Activated naive CD4-positive, alpha-beta T cell treated with anti-CD3 and anti-CD28 coated beads, Interleukin-2, amount 10 ng/mL, durations not matched to agents 7 days and 5 days (primary cell): Measurements from ENCODE around the gene CSDE1.
"Not testable (repeated sequence)": the region's sequence is repeated elsewhere in the genome, so short reads cannot be mapped to it uniquely, and the experiment has no call there.

Experiments
- CTCF ChIA-PET: fragments of 350-600 bp; sonication (Branson Sonifier 250); formaldehyde crosslinking; loops from one replicate; lab custom pipeline; 2021; ENCODE audit warnings: antibody characterized with exemption; lab: Charles Lee
- DNase-seq: peaks from one replicate; pipeline ENCODE4 v3.0.0-alpha.2; 2020
- H3K27ac Mint-ChIP-seq: one replicate; pipeline ENCODE4 v1.8.0; 2021; ENCODE audit warnings: mild to moderate bottlenecking, moderate library complexity, mixed read lengths
- H3K27me3 Mint-ChIP-seq: one replicate; pipeline ENCODE4 v1.8.0; 2021; ENCODE audit warnings: mild to moderate bottlenecking, mixed read lengths
- H3K36me3 Mint-ChIP-seq: one replicate; pipeline ENCODE4 v1.8.0; 2021; ENCODE audit warnings: mixed read lengths
- H3K4me1 Mint-ChIP-seq: one replicate; pipeline ENCODE4 v1.8.0; 2021; ENCODE audit warnings: mixed read lengths
- H3K4me3 Mint-ChIP-seq: one replicate; pipeline ENCODE4 v1.8.0; 2021; ENCODE audit warnings: mild to moderate bottlenecking, moderate library complexity, mixed read lengths
- H3K9me3 Mint-ChIP-seq: one replicate; pipeline ENCODE4 v1.8.0; 2021; ENCODE audit warnings: mixed read lengths

Gene CSDE1

DNA sequence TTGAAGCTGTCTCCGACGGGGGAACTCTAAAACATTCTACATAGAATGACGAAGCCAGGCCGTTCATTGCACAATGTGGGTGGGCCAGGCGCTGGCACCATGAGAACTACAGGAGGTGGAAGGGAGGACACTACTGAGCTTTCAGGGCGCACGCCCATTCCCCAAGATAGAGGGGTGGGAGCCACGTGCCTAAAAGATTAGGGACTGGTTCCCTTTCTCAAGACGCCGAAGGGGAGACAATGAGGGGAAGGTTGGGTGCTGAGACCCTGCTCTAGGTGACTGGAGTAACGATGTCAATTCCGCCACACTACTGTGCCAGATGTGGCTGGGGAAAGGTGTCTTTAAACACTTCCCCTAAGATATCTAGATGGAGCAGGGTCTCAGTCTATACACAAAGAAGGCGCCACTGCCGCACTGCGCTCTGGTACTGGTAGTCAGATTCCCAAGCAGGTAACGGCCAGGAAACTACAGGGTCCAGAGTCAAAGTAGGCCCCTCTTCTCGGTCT lies 782 bp downstream of the CSDE1 start:
- Mint-ChIP-seq H3K27me3 (no peaks in the 10 kb centered on the region), H3K9me3 (peaks cover 3% of the 10 kb centered on the region), H3K4me1 (peaks cover 59% of the 10 kb centered on the region), H3K4me3 (peak overlapping the region; percentile 100), H3K27ac (peak overlapping the region; percentile 100), H3K36me3 (peaks cover 29% of the 10 kb centered on the region)
- CTCF ChIA-PET: interaction anchor here (0.5 to 1.0 kb wide), 2 partner anchors 19 to 425 kb away, joined by 3 read pairs; no protein-coding TSS in a partner anchor
- DNase-seq: no peak

DNA sequence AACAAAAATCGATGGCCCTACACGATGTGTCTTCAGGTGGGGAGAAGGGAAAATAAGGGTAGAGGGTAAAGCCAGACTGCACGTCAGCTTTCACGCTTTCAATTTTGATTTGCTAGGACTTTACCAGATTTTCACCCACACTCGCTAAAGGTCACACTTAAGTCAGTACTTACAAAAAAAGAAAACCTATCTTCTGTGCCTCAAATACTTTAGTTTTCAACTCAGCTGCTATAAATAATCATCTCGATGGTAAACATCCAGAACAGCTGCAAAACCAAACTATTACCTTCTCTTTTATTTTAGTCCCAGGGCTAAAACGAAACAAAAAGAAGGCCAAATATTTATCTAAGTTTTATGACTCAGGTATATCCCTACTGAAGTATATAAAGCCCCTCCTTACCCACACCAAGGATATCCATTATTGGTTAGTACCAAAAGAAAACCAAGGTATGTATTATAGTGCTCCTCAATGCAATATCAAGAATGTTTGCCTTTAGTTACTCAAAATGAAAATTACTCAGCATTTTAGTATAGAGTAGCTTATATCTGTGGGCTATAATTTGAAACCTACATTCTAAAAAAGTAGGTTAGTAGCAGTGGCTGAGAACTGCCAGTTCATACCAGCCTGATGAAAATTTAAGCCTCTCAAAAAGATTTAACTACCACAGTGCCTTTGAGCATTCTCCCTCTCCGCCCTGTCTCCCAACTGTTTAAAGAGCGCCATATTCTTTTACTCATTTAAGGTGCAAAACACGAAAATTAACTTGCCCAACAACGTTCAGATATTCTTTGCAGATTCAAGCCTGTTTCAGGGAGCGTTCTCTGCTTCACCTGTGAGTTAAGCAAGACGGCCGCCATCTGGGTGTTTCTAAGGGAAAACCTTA lies 1.5 kb downstream of the CSDE1 start:
- Mint-ChIP-seq H3K36me3 (peaks cover 29% of the 10 kb centered on the region), H3K4me3 (peak overlapping the region; percentile 100), H3K9me3 (peaks cover 3% of the 10 kb centered on the region), H3K4me1 (peaks cover 66% of the 10 kb centered on the region), H3K27me3 (no peaks in the 10 kb centered on the region), H3K27ac (peak overlapping the region; percentile 100)
- DNase-seq: no peak
- CTCF ChIA-PET: interaction anchor here (0.6 to 1.1 kb wide), 3 partner anchors 9 to 1678 kb away, joined by 3 read pairs; no protein-coding TSS in a partner anchor

DNA sequence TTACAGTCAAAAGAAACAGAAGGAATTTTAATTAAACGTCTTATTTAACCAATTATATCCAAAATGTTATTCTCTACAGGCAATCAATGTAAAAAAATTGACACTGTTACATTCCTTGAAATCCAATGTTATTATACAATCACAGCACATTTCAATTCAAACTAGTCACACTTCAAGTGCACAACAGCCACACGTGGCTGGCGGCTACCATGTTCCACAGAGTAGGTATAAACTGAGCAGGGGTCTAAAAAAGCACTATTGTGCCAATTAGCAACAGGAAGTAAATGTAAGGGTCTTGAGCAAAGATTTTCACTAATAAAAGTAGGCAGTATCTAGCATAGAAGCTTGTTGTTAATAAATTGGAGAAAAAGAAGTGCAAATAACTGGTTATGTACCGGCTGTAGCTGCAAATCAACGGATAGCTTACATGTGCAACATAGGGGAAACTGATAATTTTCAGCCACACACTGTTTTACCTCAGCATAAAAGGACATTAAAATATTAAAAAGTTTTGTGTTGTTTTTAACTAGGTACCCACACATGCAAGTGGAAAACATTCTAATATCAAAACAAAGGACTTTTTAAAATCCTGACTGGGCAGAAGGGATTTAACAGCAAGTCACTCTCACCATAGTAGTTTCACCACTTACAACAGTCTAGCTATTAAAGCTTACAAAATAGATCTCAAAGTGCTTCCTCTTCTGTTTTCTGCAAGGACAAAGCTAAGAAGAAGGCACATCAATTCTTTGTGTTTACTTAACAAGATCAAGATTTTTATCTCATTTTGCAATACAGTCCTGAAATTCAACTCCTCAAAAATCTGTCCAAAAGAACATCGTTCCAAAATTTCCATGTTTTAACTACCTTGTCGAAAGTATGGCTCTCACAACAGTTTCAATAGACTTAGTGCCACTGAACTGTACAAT lies 2.5 kb downstream of the CSDE1 start:
- Mint-ChIP-seq H3K36me3 (peaks cover 32% of the 10 kb centered on the region), H3K27me3 (no peaks in the 10 kb centered on the region), H3K4me3 (peak overlapping the region; percentile 100), H3K9me3 (peaks cover 3% of the 10 kb centered on the region), H3K27ac (peak overlapping the region; percentile 100), H3K4me1 (peaks cover 76% of the 10 kb centered on the region)
- CTCF ChIA-PET: interaction anchor here (0.6 to 1.1 kb wide), 2 partner anchors 8 to 997 kb away, joined by 3 read pairs; no protein-coding TSS in a partner anchor
- DNase-seq: no peak

DNA sequence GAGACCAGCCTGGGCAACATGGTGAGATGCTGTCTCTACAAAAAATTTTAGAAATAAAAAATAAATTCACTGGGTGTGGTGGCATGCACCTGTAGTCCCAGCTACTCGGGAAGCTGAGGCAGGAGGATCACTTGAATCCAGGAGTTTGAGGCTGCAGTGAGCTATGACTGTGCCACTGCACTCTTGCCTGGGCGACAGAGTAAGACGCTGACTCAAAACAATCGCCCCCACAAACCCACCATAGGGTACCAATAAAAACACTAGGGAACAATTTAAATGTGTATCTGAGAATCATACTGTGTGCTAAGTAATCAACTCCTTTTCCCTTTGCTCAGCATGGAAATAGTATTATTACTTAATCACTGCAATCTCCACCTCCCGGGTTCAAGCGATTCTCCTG lies 4.1 kb downstream of the CSDE1 start:
- H3K9me3 Mint-ChIP-seq, DNase-seq, CTCF ChIA-PET, H3K27me3 Mint-ChIP-seq, H3K27ac Mint-ChIP-seq: not testable (repeated sequence)
- H3K36me3 Mint-ChIP-seq: peaks cover 45% of the 10 kb centered on the region
- H3K4me3 Mint-ChIP-seq: peak overlapping the region; percentile 100
- H3K4me1 Mint-ChIP-seq: peaks cover 85% of the 10 kb centered on the region

DNA sequence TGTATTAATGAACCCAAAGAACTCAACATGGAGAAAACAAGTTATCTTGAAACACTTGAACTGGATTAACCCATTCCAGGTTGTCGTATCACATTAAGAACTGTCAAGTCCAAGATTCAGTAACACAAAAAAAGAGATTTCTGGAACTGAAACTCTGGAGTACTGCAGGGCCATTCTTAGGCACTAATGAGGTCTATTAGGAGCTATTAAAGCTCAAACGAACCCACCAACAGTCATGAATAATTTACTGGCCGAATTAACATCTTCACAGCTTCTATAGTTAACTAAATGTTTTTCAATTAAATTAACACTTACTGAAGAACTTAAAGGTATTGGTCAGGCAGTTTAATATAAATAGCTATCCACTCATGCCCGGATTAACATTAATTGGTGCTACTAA lies 4.6 kb downstream of the CSDE1 start:
- Mint-ChIP-seq H3K27me3 (no peaks in the 10 kb centered on the region), H3K4me3 (no peak overlapping the region), H3K27ac (no peak overlapping the region), H3K4me1 (peaks cover 85% of the 10 kb centered on the region), H3K36me3 (peaks cover 51% of the 10 kb centered on the region), H3K9me3 (no peaks in the 10 kb centered on the region)
- CTCF ChIA-PET: no interaction called here
- DNase-seq: no peak

DNA sequence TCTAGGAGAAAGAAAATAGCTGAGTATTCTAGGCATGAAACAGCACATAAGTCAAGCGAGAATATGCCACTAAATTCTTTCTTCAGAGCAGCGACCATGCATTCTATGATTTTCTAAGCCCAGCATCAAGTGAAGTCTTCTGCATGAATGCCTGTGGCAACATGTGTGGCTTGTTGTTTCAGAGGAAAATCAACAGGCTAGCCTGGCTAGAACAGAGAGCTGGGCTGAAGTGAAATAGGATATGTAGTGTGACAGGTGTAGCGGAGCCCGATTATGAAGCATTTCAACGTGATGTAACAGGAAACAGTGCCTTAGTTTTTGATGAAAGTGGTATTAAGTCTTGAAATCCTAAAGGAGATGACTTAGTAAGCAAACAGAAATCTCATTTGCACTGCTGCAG lies 7.0 kb downstream of the CSDE1 start:
- Mint-ChIP-seq H3K36me3 (peaks cover 50% of the 10 kb centered on the region), H3K27me3 (no peaks in the 10 kb centered on the region), H3K4me1 (peaks cover 82% of the 10 kb centered on the region), H3K9me3 (no peaks in the 10 kb centered on the region), H3K4me3 (no peak overlapping the region), H3K27ac (no peak overlapping the region)
- DNase-seq: no peak
- CTCF ChIA-PET: no interaction called here

DNA sequence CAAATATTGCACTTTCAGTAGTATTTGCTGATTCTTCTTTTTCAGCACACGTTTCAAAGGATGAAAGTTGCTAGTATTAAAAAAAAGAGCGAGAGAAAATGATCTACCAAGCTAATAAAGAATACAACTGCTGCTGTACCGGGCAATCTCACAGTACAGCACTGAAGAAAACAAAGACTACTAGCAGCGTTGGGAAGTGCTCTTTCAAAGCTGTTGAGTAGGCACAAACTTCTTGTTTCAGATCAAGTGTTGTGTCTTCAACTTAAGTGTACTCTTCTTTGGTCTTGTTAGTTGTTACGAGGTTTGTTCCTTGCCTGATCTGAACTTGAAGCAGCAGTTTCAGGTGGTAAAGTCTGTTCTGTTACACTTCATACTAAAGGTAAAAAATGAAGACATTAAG lies 7.9 kb downstream of the CSDE1 start:
- no peaks in the 10 kb centered on the region for H3K27me3 Mint-ChIP-seq
- H3K27ac Mint-ChIP-seq: no peak overlapping the region
- no peak for DNase-seq
- peaks cover 49% of the 10 kb centered on the region for H3K36me3 Mint-ChIP-seq
- CTCF ChIA-PET: no interaction called here
- no peak overlapping the region for H3K4me3 Mint-ChIP-seq
- H3K9me3 Mint-ChIP-seq: no peaks in the 10 kb centered on the region
- peaks cover 77% of the 10 kb centered on the region for H3K4me1 Mint-ChIP-seq

DNA sequence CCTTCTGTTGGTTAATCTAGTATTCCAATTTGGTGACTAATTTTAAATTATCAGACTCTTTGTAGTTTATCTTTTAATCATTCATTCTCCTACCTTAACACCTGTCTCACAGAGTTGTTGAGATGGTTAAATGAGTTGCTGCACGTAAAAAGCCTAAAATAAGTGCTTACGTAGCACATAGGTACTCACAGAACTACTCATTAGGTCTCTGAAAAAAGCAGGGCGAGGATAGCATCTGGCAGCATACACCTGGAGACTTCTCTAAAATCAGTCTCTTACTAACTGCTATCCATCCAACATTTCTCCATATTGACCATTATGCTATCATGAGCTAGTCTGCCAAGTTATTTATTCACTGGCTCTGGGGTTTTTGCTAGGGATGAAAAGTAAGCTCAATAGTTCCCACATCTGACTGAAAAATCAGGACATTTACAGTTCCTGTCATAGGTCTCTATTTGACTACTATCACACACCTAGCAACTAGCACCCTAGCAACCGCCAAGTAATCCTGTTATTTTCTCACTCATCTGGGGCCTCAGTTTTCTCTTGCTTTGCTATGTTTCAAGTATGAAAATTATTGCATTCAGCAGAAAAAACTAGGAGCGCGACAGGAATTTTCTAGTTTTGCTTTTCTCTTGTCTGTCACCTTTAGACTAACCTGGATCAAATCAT lies 11.2 kb downstream of the CSDE1 start:
- H3K9me3 Mint-ChIP-seq: no peaks in the 10 kb centered on the region
- H3K36me3 Mint-ChIP-seq: peaks cover 57% of the 10 kb centered on the region
- CTCF ChIA-PET: interaction anchor here (0.7 kb wide), 1 partner anchor 9 kb away, joined by 3 read pairs; no protein-coding TSS in a partner anchor
- peak overlapping the region; percentile 19 for H3K27ac Mint-ChIP-seq
- H3K4me1 Mint-ChIP-seq: peaks cover 51% of the 10 kb centered on the region
- H3K27me3 Mint-ChIP-seq: no peaks in the 10 kb centered on the region
- no peak for DNase-seq
- no peak overlapping the region for H3K4me3 Mint-ChIP-seq

DNA sequence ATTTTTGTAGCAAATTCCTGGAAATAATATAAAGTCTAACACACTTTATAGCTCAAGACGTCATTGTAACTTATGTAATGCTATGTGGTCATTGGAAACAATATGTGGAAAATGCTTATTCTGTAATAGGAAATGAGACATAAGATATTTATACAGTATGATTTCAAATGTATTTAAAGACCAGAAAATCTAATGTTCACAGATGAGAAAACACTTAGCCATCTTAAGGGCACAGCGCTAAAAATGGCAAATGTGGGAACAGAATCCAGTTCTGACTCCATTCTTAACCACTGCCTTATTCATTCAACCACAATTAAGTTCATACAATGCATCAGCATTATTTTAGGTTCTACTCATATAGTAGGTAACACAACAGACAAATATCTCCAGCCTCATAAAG lies 12.5 kb downstream of the CSDE1 start:
- Mint-ChIP-seq H3K4me1 (peaks cover 42% of the 10 kb centered on the region), H3K27ac (no peak overlapping the region)

DNA sequence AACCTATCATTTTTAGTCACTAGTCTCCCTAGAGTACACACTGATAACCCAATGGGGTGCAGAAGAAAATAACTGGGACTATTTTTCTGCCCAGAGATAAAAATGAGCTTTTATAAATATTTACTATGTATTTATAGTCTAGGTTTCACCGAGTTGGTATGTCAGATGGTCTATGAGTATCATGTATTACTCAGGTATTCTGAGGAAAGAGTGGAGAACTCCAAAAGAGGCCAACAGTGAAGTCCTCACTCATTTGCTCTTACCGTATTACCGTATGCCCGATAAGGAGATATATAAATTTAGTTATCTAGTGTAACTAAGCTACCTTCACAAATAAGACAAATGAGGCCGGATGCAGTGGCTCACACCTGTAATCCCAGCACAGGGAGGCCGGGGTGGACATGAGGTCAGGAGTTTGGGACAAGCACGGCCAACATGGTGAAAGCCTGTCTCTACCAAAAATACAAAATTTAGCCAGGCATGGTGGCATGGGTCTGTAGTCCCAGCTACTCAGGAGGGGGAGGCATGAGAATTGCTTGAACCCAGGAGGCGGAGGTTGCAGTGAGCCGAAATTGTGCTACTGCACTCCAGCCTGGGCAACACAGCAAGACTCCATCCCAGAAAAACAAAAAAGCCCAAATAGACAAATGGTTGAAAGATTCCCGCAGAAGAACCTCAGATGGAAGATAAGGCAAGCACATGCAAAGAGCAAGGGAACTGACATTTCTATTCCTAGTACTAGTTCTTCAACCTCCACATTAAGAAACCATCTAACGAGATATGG lies 15.6 kb downstream of the CSDE1 start:
- no peaks in the 10 kb centered on the region for H3K9me3 Mint-ChIP-seq
- CTCF ChIA-PET: no interaction called here
- no peaks in the 10 kb centered on the region for H3K27me3 Mint-ChIP-seq
- peaks cover 23% of the 10 kb centered on the region for H3K4me1 Mint-ChIP-seq
- no peak overlapping the region for H3K4me3 Mint-ChIP-seq
- DNase-seq: no peak
- peaks cover 54% of the 10 kb centered on the region for H3K36me3 Mint-ChIP-seq
- no peak overlapping the region for H3K27ac Mint-ChIP-seq

More for the DNA sequence above, 12.5 kb downstream of the CSDE1 start:
- CTCF ChIA-PET: no interaction called here
- no peak for DNase-seq
- Mint-ChIP-seq H3K36me3 (peaks cover 59% of the 10 kb centered on the region), H3K4me3 (no peak overlapping the region), H3K9me3 (no peaks in the 10 kb centered on the region), H3K27me3 (no peaks in the 10 kb centered on the region)

DNA sequence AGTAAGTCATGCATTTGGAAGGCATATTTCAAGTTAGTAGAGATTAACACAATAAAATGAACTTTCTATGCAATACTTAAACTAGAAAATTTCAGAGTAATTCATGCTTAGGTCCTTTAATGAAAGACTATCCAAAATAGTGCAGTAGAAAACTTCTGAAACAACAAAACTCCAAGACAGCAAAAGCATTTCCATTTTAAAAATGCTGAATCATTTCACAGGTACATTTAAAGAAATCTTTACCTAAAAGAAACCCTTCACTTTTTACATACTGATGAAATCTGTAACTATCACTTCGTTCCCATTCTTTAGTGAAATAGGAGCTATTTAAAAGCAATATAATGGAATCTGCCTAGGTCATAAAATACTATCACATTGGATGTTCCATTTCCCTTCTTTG lies 17.5 kb downstream of the CSDE1 start:
- DNase-seq: no peak
- H3K4me1 Mint-ChIP-seq: peaks cover 8% of the 10 kb centered on the region
- CTCF ChIA-PET: no interaction called here
- H3K9me3 Mint-ChIP-seq: no peaks in the 10 kb centered on the region
- H3K27ac Mint-ChIP-seq: no peak overlapping the region
- no peak overlapping the region for H3K4me3 Mint-ChIP-seq
- no peaks in the 10 kb centered on the region for H3K27me3 Mint-ChIP-seq
- peaks cover 52% of the 10 kb centered on the region for H3K36me3 Mint-ChIP-seq

DNA sequence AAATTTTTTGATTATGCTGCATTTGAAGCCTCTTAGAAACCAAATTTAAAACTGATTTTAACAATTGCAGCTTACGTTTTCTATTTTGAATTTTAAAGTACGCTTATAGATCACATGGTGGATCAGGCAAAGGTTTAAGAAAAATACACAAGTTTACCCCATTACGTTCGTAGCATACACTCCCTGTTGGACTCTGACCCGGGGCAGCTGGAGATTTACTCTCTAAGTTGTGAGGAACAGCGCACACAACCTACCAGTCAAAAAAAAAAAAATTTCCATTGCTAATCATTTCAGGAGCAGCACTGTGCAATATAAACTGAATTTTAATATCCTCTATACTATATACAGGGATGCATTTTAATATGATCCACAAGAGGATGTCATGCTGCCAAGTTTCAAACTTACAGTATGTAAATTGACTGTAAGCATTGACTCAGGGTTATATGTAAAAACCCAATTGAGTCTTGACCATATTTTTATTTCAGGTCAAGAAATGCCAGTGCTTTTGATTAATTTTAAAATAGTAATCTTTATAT lies 20.4 kb downstream of the CSDE1 start:
- Mint-ChIP-seq H3K27me3 (no peaks in the 10 kb centered on the region), H3K4me3 (no peak overlapping the region), H3K27ac (no peak overlapping the region), H3K36me3 (peaks cover 60% of the 10 kb centered on the region), H3K9me3 (no peaks in the 10 kb centered on the region), H3K4me1 (peaks cover 7% of the 10 kb centered on the region)
- DNase-seq: no peak
- CTCF ChIA-PET: interaction anchor here (0.7 kb wide), 1 partner anchor 20 kb away, joined by 3 read pairs; no protein-coding TSS in a partner anchor

DNA sequence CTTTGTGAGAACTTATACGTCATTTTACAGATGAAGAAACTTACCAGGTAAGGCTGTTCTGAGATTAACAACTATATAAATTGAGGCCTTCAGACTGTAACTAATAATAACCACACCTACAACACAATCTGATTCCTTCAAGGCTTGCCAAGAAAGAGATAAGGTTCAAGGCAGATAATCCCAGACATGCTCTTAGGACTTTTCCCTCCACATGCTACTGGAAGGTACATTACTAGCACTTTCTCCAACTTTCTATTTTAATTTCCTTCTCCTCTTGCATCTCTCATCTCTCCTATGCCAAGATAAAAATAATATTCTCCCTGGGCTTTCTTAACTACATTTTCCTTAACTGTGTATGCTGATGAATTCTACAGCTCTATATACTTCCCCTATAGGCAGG lies 22.3 kb downstream of the CSDE1 start:
- CTCF ChIA-PET: no interaction called here
- Mint-ChIP-seq H3K36me3 (peaks cover 65% of the 10 kb centered on the region), H3K27me3 (no peaks in the 10 kb centered on the region), H3K9me3 (no peaks in the 10 kb centered on the region), H3K4me1 (no peaks in the 10 kb centered on the region), H3K27ac (no peak overlapping the region), H3K4me3 (no peak overlapping the region)
- DNase-seq: no peak
